Measurements from ENCODE around the gene STC2. TPM values are rescaled to one million over a fixed set of nuclear protein-coding genes. Genes with fewer than 3 reads are reported as not detected.

Gene STC2
- total and polyA plus RNA-seq, 10 donors = 0.80 to 71.6 (median 16.8) TPM

GRCh38 chr5:173354645-173355044 is 26.4 kb upstream of the STC2 start:
- intact Hi-C loops (cut with DNase I; ENCODE audit: low total_unique reads) = no loop called here
- H3K9me3 ChIP-seq = no peaks in the 10 kb centered on the region
- WGBS, 5 donors = 75 to 96% (median 81%) methylated on average over 2 of the region's 2 CpGs
- H3K27me3 ChIP-seq (replicated peaks in 1 of 7) = peaks cover 0 to 43% (median 0%) of the 10 kb centered on the region in 7 donors
- no peak overlapping the region for H3K27ac ChIP-seq
- H3K4me1 ChIP-seq = no peaks in the 10 kb centered on the region
- TF ChIP-seq, protein P1, sequence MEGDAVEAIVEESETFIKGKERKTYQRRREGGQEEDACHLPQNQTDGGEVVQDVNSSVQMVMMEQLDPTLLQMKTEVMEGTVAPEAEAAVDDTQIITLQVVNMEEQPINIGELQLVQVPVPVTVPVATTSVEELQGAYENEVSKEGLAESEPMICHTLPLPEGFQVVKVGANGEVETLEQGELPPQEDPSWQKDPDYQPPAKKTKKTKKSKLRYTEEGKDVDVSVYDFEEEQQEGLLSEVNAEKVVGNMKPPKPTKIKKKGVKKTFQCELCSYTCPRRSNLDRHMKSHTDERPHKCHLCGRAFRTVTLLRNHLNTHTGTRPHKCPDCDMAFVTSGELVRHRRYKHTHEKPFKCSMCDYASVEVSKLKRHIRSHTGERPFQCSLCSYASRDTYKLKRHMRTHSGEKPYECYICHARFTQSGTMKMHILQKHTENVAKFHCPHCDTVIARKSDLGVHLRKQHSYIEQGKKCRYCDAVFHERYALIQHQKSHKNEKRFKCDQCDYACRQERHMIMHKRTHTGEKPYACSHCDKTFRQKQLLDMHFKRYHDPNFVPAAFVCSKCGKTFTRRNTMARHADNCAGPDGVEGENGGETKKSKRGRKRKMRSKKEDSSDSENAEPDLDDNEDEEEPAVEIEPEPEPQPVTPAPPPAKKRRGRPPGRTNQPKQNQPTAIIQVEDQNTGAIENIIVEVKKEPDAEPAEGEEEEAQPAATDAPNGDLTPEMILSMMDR (IDR thresholded peaks at IDR 0.05 in 8 of 11, conservative IDR thresholded peaks at IDR 0.05 in 3 of 11) = no peak
- TF ChIP-seq POLR2AphosphoS5 (IDR thresholded peaks at IDR 0.05) = no peak
- no peak for TF ChIP-seq POLR2A (IDR thresholded peaks at IDR 0.05)
- H3K4me3 ChIP-seq = no peak overlapping the region
- H3K36me3 ChIP-seq = no peaks in the 10 kb centered on the region
- no peak for DNase-seq

DNA sequence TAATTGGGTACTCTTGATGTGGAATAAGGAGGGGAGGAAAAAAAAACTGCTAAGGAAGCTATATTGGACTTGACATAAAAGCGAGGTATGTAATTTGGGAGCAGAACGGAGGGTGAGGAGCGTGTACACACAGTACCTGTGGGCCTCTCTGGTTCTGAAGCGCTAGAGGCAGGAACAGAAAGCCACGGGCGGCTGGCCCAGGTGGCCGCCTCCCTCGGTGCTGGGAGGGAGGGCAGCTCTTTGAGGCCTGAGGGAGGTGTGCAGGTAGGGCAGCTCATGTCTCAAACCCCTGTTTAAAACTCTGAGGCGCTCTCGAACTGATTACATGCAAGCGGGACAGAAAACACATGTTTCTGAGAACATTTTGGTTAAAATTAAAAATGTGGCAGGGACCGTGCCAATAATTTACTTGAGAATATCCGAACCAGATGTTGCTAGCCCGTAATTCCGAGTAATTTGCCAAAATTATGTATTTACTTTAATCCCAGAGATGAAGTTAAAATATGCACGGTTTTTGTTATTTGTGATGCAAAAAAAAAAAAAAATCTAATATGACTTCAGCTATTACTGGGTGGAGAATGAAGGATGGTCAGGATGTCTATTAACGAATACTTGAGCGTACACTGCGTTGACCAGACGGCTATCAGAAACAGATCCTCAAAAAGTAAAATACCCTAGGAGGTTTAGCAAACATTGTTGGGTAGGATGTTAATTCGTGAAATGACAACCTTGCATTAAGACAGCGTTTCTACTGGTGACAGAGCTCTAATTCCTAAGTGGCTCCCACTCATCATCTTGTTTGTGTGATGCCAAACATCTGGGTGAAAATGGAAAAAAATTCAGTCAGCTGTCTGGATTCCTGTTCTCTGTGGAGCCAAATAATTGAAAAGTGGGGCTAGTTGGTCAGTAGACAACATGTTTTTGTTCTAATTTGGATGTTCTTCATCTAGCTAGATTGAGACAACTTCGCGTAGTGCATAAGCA is 24.4 kb upstream of the STC2 start:
- no peak for TF ChIP-seq POLR2A (IDR thresholded peaks at IDR 0.05)
- TF ChIP-seq POLR2AphosphoS5 (IDR thresholded peaks at IDR 0.05) = no peak
- TF ChIP-seq, protein P1 (IDR thresholded peaks at IDR 0.05 in 8 of 11, conservative IDR thresholded peaks at IDR 0.05 in 3 of 11) = no peak
- Histone ChIP-seq H3K27ac (no peak overlapping the region), H3K9me3 (no peaks in the 10 kb centered on the region), H3K27me3 (replicated peaks in 1 of 7) (peaks cover 0 to 40% (median 0%) of the 10 kb centered on the region in 7 donors), H3K4me3 (no peak overlapping the region), H3K4me1 (no peaks in the 10 kb centered on the region), H3K36me3 (no peaks in the 10 kb centered on the region)
- intact Hi-C loops (cut with DNase I; ENCODE audit: low total_unique reads) = no loop called here
- DNase-seq = no peak
- WGBS, 5 donors = 72 to 80% (median 79%) methylated on average over 24 of the region's 24 CpGs

DNA sequence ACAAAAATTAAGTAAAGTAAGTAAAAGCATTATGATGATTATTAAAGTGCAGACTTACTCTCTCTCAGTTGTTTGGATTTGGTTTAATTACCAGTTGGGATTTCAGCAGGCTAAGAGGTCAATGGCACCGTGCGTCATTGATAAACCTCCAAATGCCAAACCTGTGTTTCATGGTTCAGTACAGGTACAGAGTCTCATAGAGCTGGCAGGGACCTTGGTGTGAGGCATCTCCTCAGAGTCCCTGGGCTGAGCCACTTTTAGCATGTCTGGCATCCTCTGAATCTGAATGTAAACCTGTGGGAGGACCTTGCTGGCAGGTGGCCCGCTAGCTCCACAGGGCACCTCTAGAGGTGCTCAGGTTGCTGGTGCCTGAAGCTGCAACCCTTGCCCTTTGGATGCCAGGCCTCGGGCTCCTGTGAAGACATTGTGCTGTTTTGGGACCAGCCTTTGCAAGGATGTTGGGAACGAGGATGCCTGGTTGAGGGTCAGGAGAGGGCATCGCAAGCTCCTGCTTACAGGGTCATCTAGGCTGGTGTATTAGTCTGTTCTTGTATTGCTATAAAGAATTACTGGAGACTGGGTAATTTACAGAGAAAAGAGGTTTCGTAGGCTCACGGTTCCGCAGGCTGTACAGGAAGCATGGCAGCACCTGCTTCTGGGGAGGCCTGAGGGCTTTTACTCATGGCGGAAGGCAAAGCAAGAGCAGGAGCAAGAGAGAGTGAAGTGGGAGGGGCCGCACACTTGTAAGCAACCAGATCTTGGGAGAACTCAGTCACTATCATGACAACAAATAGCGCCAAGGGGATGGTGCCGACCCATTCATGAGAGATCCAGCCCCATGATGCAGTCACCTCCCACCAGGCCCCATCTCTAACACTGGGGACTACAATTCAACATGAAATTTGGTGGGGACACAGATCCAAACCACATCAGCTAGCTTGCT is 14.9 kb upstream of the STC2 start:
- no peak for DNase-seq
- WGBS, 5 donors = 85 to 92% (median 90%) methylated on average over 13 of the region's 13 CpGs
- Histone ChIP-seq H3K36me3 (no peaks in the 10 kb centered on the region), H3K4me3 (no peak overlapping the region), H3K27ac (no peak overlapping the region), H3K9me3 (no peaks in the 10 kb centered on the region), H3K27me3 (replicated peaks in 1 of 7) (peaks cover 0 to 15% (median 0%) of the 10 kb centered on the region in 7 donors), H3K4me1 (no peaks in the 10 kb centered on the region)
- intact Hi-C loops (cut with DNase I; ENCODE audit: low total_unique reads) = no loop called here
- TF ChIP-seq POLR2AphosphoS5 (IDR thresholded peaks at IDR 0.05) = no peak
- TF ChIP-seq POLR2A (IDR thresholded peaks at IDR 0.05) = no peak
- TF ChIP-seq, protein P1 (IDR thresholded peaks at IDR 0.05 in 8 of 11, conservative IDR thresholded peaks at IDR 0.05 in 3 of 11) = no peak
